ENCODE data around the gene TEDC1. TPM values are rescaled to one million over a fixed set of nuclear protein-coding genes. Genes with fewer than 3 reads are reported as not detected.

The TEDC1 gene, protein sequence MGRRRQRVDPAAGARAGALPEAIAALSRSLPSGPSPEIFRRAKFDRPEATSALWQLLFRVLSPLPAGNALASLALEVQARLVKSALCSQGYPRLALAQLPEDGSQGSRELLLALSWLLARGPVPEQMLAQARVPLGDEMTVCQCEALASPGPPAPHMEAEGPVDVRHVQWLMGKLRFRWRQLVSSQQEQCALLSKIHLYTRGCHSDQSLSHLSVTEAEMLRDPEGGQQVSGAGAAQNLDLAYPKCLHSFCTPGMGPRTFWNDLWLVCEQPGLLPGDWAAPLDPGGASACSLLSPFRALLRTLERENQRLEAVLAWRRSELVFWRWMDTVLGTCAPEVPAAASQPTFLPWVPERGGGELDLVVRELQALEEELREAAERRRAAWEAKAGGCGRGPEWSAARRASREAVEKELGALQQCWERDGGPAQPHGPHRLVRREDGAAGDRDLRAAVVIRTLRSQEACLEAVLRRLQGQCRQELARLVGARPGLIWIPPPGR
- polyA plus RNA-seq = 11.8 TPM

DNA sequence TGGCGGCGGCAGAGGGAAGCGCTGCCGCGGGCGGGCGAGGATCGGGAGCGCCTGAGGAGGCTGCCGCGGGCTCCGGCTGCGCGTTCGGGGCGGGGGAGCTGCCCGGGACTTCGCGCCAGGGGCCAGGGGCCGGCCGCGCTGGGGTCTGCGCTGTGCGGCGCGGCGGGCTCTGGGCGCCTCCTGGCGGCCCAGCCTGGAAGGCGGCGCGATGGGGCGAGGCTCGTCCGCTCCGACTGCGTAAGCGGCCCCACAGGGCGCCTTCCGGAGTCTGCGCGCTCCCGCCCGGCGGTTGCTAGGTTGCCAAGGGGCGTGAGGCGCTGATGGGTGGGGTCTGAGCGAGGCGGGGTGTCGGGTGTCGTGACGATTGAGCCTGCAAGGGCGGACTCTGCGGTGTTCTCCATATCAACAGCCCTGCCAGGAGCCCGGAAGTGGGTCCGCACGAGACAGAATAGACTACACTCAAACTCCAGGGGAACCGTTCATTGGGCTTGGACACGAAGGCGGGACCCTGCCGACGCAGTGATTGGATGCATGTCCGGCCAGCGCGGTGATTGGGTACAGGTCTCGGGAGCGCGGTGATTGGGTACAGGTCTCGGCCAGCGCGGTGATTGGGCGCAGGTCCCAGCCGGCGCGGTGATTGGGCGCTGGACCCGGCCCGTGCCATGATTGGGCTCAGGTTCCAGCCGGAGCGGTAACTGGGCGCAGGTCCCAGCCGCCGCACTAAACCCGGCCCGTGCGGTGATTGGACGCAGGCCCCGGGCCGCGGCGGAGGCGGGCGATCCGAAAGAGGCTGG, at the start of gene TEDC1:
TSS of gene TEDC1 (plus strand) at position 675 of the 794 bp plus-strand sequence. CDS start 130 bp downstream, outside the sequence.
- H3K9me3 Mint-ChIP-seq = no peaks in the 10 kb centered on the region

DNA sequence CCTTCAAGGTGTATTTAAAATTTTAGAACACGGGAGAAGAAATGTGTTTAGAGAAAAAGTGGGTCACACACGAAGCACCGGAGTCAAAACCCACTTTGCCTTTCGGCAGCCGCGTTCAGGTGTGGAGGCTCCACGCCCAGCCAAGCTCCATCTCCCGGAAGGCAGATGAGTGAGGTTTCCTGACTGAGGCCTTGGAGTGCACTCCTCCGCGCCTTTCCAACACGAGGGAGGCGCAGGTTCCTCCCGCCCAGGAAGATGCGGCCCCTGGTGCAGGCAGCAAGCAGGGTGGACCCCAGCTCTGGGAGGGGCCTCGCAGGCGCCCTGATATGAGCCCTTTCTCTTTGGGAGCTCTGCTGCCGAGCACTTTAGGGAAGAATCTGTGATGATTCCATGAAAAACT, 48.9 kb upstream of the TEDC1 start:
- no peak overlapping the region for H3K27ac Mint-ChIP-seq

More for the DNA sequence above, at the start of gene TEDC1:
- peak within 1 kb of the TSS; percentile 83 to 96 (median 94) for H3K4me3 Mint-ChIP-seq
- peaks cover 4 to 12% (median 11%) of the 10 kb centered on the region in 3 donors for H3K4me1 Mint-ChIP-seq
- peaks cover 2% of the 10 kb centered on the region for H3K36me3 Mint-ChIP-seq
- H3K27ac Mint-ChIP-seq = peak within 1 kb of the TSS; percentile 89 to 100 (median 98)
- H3K27me3 Mint-ChIP-seq = no peaks in the 10 kb centered on the region

DNA sequence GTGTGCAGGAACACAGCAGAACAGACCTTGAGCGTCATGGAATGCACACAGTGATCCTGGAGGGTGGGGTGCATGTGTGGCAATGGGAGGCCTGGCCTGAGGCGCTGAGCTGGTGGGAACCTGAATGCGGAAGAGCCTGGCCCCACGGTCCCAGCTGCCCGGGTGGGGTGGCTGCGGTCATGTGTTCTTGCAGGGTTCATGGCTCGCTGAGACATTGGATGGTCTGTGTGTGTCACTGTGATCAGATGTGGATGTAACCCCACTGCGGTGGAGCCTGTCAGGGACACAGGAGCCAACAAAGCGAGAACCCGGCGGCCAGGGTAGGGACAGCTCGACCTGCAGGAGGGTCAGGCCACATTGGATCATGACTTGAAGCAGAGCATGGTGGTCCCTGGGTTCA, 48.2 kb upstream of the TEDC1 start:
- Mint-ChIP-seq H3K36me3 (no peaks in the 10 kb centered on the region), H3K4me1 (peaks cover 0 to 4% (median 2%) of the 10 kb centered on the region in 3 donors), H3K27ac (no peak overlapping the region), H3K27me3 (no peaks in the 10 kb centered on the region), H3K4me3 (no peak overlapping the region), H3K9me3 (no peaks in the 10 kb centered on the region)

More for the DNA sequence above, 48.9 kb upstream of the TEDC1 start:
- no peaks in the 10 kb centered on the region for H3K27me3 Mint-ChIP-seq
- peaks cover 0 to 4% (median 2%) of the 10 kb centered on the region in 3 donors for H3K4me1 Mint-ChIP-seq
- H3K4me3 Mint-ChIP-seq = no peak overlapping the region
- no peaks in the 10 kb centered on the region for H3K36me3 Mint-ChIP-seq
- no peaks in the 10 kb centered on the region for H3K9me3 Mint-ChIP-seq

DNA sequence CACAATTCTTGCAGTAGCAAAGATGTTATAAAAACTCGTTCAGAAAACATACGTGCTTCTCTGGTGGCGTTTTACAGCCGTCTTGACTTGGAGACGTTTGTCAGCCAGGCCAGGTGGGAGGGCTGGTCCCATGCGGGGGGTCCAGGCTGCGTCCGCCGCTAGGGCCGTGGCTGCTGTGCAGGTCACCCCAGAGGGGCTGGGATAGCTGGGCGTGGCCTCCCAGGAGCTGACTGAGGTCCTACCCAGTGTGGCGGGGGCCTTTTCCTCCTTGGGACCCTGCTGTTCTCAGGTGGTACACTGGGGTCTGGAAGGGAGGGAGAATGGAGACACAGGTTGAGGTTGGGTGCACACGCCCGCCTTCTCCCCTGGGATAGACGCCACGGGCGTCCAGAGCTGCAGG, 46.2 kb upstream of the TEDC1 start:
- no peaks in the 10 kb centered on the region for H3K27me3 Mint-ChIP-seq
- no peaks in the 10 kb centered on the region for H3K9me3 Mint-ChIP-seq
- H3K27ac Mint-ChIP-seq = no peak overlapping the region
- peaks cover 0 to 4% (median 2%) of the 10 kb centered on the region in 3 donors for H3K4me1 Mint-ChIP-seq
- H3K4me3 Mint-ChIP-seq = no peak overlapping the region
- no peaks in the 10 kb centered on the region for H3K36me3 Mint-ChIP-seq

DNA sequence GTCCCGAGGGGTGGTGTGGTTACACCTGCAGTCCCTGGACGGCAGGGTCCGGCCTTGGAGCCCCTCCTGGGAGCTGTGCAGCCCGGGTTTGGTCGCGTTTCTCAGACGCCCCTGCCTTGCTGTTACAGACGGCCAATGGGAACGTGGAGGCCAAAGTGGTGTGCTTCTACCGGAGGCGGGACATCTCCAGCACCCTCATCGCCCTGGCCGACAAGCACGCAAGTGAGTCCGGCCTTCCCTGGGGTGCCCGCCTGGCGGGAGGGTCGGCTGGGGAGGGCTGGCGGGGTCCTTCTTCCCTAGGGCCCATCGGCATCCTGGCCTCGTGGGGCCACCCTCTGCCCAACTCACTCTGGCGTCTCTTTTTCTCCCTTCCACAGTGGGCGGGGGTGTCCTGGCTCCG, 45.8 kb upstream of the TEDC1 start:
- no peaks in the 10 kb centered on the region for H3K36me3 Mint-ChIP-seq
- H3K27ac Mint-ChIP-seq = no peak overlapping the region
- no peak overlapping the region for H3K4me3 Mint-ChIP-seq
- no peaks in the 10 kb centered on the region for H3K9me3 Mint-ChIP-seq
- H3K27me3 Mint-ChIP-seq = no peaks in the 10 kb centered on the region
- H3K4me1 Mint-ChIP-seq = peaks cover 0 to 4% (median 2%) of the 10 kb centered on the region in 3 donors

DNA sequence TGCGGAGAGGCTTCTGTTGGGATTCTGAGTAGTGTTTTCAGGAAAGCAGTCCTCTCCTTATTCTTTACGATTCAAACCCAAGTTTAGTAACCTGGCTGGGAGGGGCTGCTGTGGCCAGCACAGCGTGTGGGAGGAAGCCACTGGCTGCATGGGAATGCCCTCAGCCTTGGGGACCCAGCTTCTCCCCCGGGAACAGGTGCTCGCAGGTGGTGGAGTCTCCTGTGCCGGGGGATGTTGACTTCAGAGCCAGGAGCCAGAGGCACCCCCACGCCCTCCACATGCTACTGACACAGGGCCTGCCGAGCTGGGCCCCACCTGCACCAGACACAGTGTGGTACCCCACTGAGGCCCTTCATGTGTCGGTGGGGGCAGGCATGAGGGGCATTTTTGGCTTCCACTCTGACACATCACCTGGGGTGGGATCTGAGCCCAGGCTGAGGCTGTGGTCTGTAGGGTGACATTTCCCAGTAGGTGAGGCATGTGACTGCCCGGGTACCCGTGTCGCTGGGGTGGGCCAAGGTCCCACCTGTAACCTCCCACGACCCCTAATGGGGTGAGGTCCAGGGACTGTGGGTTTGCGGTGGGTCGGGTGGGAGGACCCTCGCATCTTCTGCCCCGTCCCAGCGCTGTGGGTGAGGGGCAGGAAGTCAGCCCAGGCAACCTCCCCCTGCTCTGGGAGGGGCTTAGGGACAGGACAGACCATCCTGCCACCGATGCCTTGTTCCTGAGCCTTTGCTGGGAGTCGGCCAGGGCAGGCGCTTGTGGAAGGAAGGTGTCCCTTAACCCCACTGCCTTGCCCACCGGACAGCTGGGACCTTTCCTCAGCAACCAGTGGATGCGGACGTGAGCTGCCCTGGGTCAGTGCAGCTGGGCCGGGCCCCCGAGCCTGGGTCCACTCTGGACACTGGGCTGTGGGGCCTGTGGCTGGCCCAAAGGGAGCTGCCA, 44.9 kb upstream of the TEDC1 start:
- peaks cover 0 to 4% (median 2%) of the 10 kb centered on the region in 3 donors for H3K4me1 Mint-ChIP-seq
- no peaks in the 10 kb centered on the region for H3K27me3 Mint-ChIP-seq
- no peaks in the 10 kb centered on the region for H3K9me3 Mint-ChIP-seq
- H3K36me3 Mint-ChIP-seq = no peaks in the 10 kb centered on the region
- H3K4me3 Mint-ChIP-seq = no peak overlapping the region
- H3K27ac Mint-ChIP-seq = no peak overlapping the region

DNA sequence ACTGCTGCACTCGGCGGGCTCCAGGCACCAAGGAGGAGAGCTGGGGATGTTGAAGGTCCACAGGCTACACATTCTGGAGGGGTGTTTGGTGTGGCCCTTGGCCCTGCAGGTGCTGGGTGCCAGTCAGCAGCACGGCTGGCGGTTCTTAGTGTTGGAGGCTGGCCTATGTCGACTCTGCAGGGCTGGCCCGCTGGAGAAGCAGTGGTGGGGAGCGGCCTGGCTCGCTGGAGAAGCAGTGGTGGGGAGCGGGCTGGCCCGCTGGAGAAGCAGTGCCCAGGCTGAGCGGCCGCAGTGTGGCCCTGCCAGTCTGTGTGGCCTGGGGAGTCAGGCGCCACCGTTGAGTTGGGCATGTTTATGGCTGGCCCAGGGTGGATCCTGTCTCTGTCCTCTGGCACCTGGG, 44.1 kb upstream of the TEDC1 start:
- peaks cover under 1% of the 10 kb centered on the region for H3K36me3 Mint-ChIP-seq
- H3K27ac Mint-ChIP-seq = no peak overlapping the region
- H3K27me3 Mint-ChIP-seq = no peaks in the 10 kb centered on the region
- no peaks in the 10 kb centered on the region for H3K9me3 Mint-ChIP-seq
- H3K4me3 Mint-ChIP-seq = no peak overlapping the region
- peaks cover 0 to 2% (median 0%) of the 10 kb centered on the region in 3 donors for H3K4me1 Mint-ChIP-seq

DNA sequence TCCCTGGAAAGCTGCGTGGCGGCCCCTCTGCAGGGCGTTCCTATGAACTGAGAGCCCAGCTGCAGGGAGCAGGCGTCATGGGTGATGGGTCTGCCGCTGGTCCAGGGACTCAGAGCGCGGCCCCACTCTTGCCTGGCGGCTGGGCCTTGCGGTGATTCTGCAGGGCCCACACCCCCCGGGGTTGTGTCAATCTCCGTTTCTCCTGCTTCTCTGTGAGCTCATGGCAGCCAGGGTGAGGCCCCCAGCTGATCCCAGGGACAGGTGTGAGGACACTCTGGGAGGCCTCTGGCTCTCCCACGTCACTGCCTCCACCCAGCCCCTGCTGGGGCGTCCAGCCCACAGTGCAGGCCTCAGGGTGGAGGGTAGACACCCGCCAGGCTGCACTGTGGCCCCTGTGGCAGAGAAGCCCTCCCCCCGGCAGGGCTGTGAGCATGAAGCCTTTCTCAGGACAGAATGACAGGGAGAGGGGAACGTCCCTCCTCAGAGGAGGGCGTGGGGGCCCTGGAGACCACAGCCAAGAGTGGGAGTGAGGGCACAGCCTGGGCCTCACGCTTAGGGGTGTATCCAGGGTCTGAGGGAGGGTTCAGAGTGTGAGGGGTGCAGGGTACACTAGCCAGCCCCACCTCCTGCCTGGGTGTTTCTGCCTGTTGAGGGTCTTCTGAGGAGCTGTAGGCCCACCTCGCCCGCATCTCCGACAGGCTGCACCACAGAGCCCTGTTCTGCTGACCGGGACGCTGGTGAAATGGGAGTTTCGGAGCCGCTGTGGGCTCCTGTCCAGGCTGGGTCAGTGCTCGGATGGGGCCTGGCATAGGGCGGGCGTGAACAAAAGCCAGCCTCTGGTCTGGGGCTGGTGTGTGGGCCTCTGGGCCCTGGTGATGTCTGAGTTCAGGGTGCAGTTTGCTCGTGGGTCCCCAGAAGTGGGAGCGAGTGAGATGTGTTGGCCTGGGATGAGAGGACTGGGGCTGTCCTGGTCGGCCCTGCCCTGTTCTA, 43.1 kb upstream of the TEDC1 start:
- Mint-ChIP-seq H3K4me1 (peaks cover 0 to 2% (median 1%) of the 10 kb centered on the region in 3 donors), H3K27ac (no peak overlapping the region), H3K9me3 (no peaks in the 10 kb centered on the region), H3K4me3 (no peak overlapping the region), H3K27me3 (no peaks in the 10 kb centered on the region), H3K36me3 (peaks cover 1% of the 10 kb centered on the region)

DNA sequence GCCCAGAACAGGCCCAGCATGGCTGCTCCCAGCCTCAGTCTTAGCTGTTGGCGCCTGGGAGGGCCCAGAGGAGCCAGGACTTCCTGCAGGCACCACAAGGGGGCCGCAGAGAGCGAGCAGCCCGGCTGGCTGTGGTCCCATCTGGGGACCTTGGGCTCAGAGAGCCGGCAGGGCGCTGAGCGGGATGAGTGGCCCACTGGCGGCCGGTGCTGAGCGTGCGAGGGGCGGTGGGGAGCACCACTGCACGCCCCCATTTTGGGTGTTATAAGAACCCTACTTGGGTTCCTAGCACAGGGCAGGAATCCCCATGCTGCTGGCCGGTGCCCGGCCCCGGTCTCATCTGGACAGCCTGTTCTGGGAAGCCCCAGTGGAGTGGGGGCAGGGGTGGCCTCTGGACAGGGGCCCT, 42.3 kb upstream of the TEDC1 start:
- H3K27ac Mint-ChIP-seq = no peak overlapping the region
- H3K9me3 Mint-ChIP-seq = no peaks in the 10 kb centered on the region
- H3K36me3 Mint-ChIP-seq = peaks cover 1% of the 10 kb centered on the region
- peaks cover 0 to 2% (median 0%) of the 10 kb centered on the region in 3 donors for H3K4me1 Mint-ChIP-seq
- H3K4me3 Mint-ChIP-seq = no peak overlapping the region
- no peaks in the 10 kb centered on the region for H3K27me3 Mint-ChIP-seq

DNA sequence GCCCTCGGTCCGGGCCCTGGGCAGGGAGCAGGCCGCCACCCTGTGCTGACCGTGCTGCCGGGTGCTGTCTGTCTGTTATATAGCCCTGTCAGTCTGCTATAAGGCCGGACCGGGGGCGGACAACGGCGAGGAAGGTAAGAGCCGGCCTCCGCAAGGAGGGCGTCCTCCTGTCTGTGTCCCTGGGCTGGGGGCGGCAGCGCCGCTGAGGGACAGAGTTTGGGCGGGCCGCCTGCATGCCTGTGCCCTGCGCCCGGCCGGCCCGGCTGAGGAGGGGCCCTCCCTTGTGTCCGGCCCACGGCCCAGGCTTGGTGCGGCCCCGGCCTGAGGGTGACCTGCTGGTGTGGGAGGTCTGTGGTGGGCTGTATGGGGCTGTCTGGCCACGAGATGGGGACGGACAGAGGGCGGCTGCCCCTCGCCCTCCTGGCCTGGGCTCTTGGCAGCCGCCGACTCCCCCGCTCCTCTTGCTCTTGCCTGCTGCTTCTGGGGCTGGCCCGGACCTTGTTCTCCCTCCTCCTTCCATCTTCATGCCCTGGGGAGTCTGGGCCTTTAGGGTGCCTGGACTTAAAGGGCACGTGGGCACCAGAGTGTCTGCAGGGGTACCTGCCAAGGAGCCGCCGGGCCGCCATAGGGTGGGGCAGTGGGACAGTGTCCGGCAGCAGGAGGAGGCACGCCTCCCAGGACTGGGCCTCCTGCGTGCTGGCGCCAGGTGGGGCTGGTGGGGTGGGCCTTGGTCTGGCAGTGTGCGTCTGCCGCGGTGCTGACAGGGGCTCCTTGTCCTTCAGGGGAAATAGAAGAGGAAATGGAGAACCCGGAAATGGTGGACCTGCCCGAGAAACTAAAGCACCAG, 41.5 kb upstream of the TEDC1 start:
- Mint-ChIP-seq H3K27me3 (no peaks in the 10 kb centered on the region), H3K27ac (no peak overlapping the region), H3K4me3 (no peak overlapping the region), H3K36me3 (peaks cover 1% of the 10 kb centered on the region), H3K9me3 (no peaks in the 10 kb centered on the region), H3K4me1 (peaks cover 0 to 2% (median 0%) of the 10 kb centered on the region in 3 donors)

DNA sequence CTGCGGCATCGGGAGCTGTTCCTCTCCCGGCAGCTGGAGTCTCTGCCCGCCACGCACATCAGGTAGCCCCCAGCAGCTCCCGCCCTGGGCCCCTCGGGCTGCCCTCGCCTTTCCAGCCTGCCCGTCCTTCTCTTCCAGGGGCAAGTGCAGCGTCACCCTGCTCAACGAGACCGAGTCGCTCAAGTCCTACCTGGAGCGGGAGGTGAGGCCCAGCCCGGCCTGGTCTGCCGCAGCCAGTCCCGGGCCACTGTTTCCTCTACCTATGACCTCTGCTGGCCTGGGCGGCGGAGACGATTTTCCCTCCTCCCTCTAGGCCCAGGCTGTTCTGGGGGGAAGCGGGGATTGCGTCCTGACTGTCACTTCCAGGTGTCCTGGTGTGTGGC, 40.9 kb upstream of the TEDC1 start:
- H3K4me3 Mint-ChIP-seq = no peak overlapping the region
- no peak overlapping the region for H3K27ac Mint-ChIP-seq
- no peaks in the 10 kb centered on the region for H3K9me3 Mint-ChIP-seq
- peaks cover 1% of the 10 kb centered on the region for H3K36me3 Mint-ChIP-seq
- no peaks in the 10 kb centered on the region for H3K27me3 Mint-ChIP-seq
- H3K4me1 Mint-ChIP-seq = peaks cover 0 to 2% (median 0%) of the 10 kb centered on the region in 3 donors

DNA sequence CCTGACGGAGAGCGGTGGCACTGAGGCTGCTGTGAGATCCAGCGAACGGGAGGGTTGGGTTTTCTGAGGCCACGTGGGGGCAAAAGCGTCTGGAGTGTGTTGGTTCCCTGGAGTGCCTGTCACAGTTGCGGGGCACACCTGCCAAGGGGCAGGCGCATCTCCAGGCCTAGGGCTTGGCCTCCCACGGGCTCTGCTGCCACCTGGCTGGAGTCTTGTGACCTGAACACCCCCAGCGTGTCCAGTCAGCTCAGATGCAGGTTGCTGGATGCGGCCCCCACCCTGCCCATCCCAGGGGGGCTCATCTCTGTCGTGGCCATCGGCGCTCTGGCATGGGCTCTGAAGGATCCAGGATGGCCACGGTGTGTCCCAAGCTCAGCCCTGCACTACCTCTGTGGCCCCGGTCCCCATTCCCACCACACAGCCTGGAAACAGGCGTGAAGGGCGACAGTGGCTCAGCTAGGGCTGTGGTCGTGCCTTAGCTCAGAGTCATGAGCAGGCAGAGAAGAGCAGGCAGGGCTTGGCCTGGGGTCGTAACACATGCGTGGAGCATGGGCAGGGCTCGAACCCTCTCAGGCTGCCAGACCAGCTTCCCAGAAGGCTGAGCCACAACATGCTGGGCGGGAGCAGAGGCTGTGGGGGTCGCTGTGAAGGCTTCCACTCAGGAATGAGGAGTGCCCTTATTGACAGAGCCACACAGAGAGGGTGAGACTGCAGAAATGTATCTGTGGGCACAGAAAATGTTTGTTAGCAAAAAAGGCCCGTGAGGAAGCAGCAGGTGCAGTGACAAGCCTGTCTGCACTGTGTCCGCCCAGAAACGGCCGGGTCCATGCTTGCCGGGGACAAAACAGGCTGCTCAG, 40.0 kb upstream of the TEDC1 start:
- H3K4me3 Mint-ChIP-seq = no peak overlapping the region
- no peaks in the 10 kb centered on the region for H3K27me3 Mint-ChIP-seq
- H3K4me1 Mint-ChIP-seq = peaks cover 0 to 2% (median 0%) of the 10 kb centered on the region in 3 donors
- H3K36me3 Mint-ChIP-seq = peaks cover 1% of the 10 kb centered on the region
- H3K27ac Mint-ChIP-seq = no peak overlapping the region
- H3K9me3 Mint-ChIP-seq = no peaks in the 10 kb centered on the region
